GM12891 (cell line): ENCODE data around the gene AGRN.

ENCODE experiments used
- POLR2A ChIP-seq: IDR thresholded peaks from 2 replicates; pipeline ENCODE4 v1.6.1; 2011; ENCODE audit warnings: low read depth, low read length, control low read depth
- POLR2AphosphoS5 ChIP-seq: IDR thresholded peaks from 2 replicates; pipeline ENCODE4 v1.6.1; 2011; ENCODE audit warnings: low read depth, low read length, control low read depth
- TAF1 ChIP-seq: IDR thresholded peaks from 2 replicates; pipeline ENCODE4 v1.6.1; 2011; ENCODE audit warnings: low read depth, low read length, control low read depth

GRCh38 chr1:1062348-1063163 is 42.6 kb downstream of the AGRN start:
- TF ChIP-seq POLR2A (no peak), POLR2AphosphoS5 (no peak), TAF1 (no peak)
